Astrocyte (in vitro differentiated cells and primary cell): ENCODE data around the gene VWF.
"Not testable (repeated sequence)": the region's sequence is repeated elsewhere in the genome, so short reads cannot be mapped to it uniquely, and the experiment has no call there.

ENCODE experiments used
- EZH2 ChIP-seq: IDR thresholded peaks from 2 replicates; pipeline ENCODE4 v1.6.1; 2012; ENCODE audit warnings: mild to moderate bottlenecking, low read length, inconsistent platforms; ENCODE audit not compliant: insufficient read depth
- TF ChIP-seq, protein P1 (sequence below): IDR thresholded peaks from 2 replicates; pipeline ENCODE4 v1.5.1; 2011; ENCODE audit warnings: low read depth, mild to moderate bottlenecking, inconsistent platforms, low read length, moderate library complexity; ENCODE audit not compliant: insufficient read depth

DNA sequence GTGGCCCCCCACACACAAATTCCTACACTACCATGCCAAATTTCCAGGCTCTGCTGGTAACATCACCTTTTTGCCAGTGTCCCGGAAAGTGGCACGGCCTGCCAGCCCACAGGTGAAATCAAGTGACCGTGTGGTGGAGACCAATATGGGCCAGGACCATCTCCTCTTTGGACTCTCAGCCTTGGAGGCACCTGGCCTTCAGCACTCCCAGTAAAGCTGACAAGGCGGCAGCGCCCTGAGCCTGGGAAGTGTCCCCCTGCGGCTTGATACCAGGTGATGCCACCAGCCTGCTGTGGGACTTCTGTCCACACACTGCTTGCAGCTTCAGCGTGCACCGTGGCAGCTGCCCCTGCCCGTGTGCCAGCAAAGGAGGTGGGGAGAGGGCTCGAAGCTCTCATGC is 104.0 kb downstream of the VWF start:
- TF ChIP-seq, protein P1, sequence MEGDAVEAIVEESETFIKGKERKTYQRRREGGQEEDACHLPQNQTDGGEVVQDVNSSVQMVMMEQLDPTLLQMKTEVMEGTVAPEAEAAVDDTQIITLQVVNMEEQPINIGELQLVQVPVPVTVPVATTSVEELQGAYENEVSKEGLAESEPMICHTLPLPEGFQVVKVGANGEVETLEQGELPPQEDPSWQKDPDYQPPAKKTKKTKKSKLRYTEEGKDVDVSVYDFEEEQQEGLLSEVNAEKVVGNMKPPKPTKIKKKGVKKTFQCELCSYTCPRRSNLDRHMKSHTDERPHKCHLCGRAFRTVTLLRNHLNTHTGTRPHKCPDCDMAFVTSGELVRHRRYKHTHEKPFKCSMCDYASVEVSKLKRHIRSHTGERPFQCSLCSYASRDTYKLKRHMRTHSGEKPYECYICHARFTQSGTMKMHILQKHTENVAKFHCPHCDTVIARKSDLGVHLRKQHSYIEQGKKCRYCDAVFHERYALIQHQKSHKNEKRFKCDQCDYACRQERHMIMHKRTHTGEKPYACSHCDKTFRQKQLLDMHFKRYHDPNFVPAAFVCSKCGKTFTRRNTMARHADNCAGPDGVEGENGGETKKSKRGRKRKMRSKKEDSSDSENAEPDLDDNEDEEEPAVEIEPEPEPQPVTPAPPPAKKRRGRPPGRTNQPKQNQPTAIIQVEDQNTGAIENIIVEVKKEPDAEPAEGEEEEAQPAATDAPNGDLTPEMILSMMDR, result not testable (repeated sequence)
- TF ChIP-seq EZH2, result not testable (repeated sequence)
